HEK293 (cell line): ENCODE measurements around the gene RAB24.
"Not testable (repeated sequence)": the region's sequence is repeated elsewhere in the genome, so short reads cannot be mapped to it uniquely, and the experiment has no call there.

Source experiments
- CTCF ChIA-PET: fragments of 350-600 bp; formaldehyde crosslinking; extraction: SDS; loops from one replicate; lab custom pipeline; 2021; ENCODE audit warnings: antibody characterized with exemption; lab: Yijun Ruan, JAX
- POLR2A ChIA-PET: fragments of 300-600 bp; formaldehyde crosslinking; extraction: SDS; loops from one replicate; lab custom pipeline; 2020; ENCODE audit warnings: antibody characterized with exemption, inconsistent platforms; lab: Yijun Ruan, JAX
- H3K27ac ChIP-seq: fragments of 200-500 bp; sonication (Bioruptor generic); 2 replicates; pipeline ENCODE4 v1.5.1; 2014; ENCODE audit warnings: low read depth, low read length, control low read depth, inconsistent platforms; ENCODE audit errors: extremely low read depth
- H3K36me3 ChIP-seq, 2 experiments: fragments of 200-500 bp in 1 of 2; sonication (Bioruptor generic) in 1 of 2; 1 replicate in 1 of 2; 2 replicates in 1 of 2; pipeline ENCODE4 v1.5.1; 2014 to 2017; ENCODE audit warnings: inconsistent platforms in 2 of 2, low read length in 2 of 2; ENCODE audit not compliant: control insufficient read depth in 2 of 2, insufficient read depth in 1 of 2
- H3K4me1 ChIP-seq: fragments of 200-500 bp; sonication (Bioruptor generic); 2 replicates; pipeline ENCODE4 v1.5.1; 2014; ENCODE audit warnings: mild to moderate bottlenecking, low read length, inconsistent platforms; ENCODE audit not compliant: control insufficient read depth, insufficient read depth
- H3K4me3 ChIP-seq: 2 replicates; pipeline ENCODE4 v1.5.1; 2011; ENCODE audit warnings: low read depth, mild to moderate bottlenecking, control low read depth, low read length, moderate library complexity
- H3K9me3 ChIP-seq: fragments of 200-500 bp; sonication (Bioruptor generic); 2 replicates; pipeline ENCODE4 v1.5.1; 2014; ENCODE audit warnings: low read depth, low read length, inconsistent platforms; ENCODE audit not compliant: control insufficient read depth, insufficient read depth
- HOXD13 ChIP-seq: sonication (generic); formaldehyde crosslinking; IDR thresholded peaks from 2 replicates; pipeline ENCODE4 v1.8.0; 2022; ENCODE audit warnings: missing genetic modification reagents, borderline replicate concordance
- KLF1 ChIP-seq: fragments of 450-650 bp; formaldehyde crosslinking; IDR thresholded peaks from 2 replicates; pipeline ENCODE4 v1.5.1; 2016; ENCODE audit warnings: missing biosample characterization, missing genetic modification characterization
- OSR2 ChIP-seq: fragments of 450-650 bp; formaldehyde crosslinking; IDR thresholded peaks from 2 replicates; pipeline ENCODE4 v1.5.1; 2016; ENCODE audit warnings: missing biosample characterization, missing genetic modification characterization
- SETDB1 ChIP-seq: IDR thresholded peaks from one replicate; pipeline ENCODE4 v1.6.1; 2017; ENCODE audit warnings: mild to moderate bottlenecking, low read length, moderate library complexity, mixed read lengths; ENCODE audit not compliant: insufficient read length
- ZBTB48 ChIP-seq: fragments of 450-650 bp; formaldehyde crosslinking; IDR thresholded peaks from 2 replicates; pipeline ENCODE4 v1.5.1; 2016; ENCODE audit warnings: missing biosample characterization, missing genetic modification characterization
- ZNF248 ChIP-seq: fragments of 450-650 bp; formaldehyde crosslinking; IDR thresholded peaks from 2 replicates; pipeline ENCODE4 v1.5.1; 2017; ENCODE audit warnings: missing biosample characterization, missing genetic modification characterization
- ZNF292 ChIP-seq: fragments of 450-650 bp; formaldehyde crosslinking; IDR thresholded peaks from 2 replicates; pipeline ENCODE4 v1.5.1; 2016; ENCODE audit warnings: low read depth, missing biosample characterization, missing genetic modification characterization, borderline replicate concordance
- ZNF350 ChIP-seq: fragments of 450-650 bp; formaldehyde crosslinking; IDR thresholded peaks from 2 replicates; pipeline ENCODE4 v1.5.0; 2017; ENCODE audit warnings: missing biosample characterization, mild to moderate bottlenecking, missing genetic modification characterization
- ZNF362 ChIP-seq: fragments of 450-650 bp; formaldehyde crosslinking; IDR thresholded peaks from 2 replicates; pipeline ENCODE4 v1.5.1; 2016; ENCODE audit warnings: missing biosample characterization, missing genetic modification characterization
- ZNF449 ChIP-seq: fragments of 450-650 bp; formaldehyde crosslinking; IDR thresholded peaks from 2 replicates; pipeline ENCODE4 v1.5.1; 2017; ENCODE audit warnings: missing biosample characterization, mild to moderate bottlenecking, missing genetic modification characterization, moderate library complexity
- ZSCAN16 ChIP-seq: fragments of 450-650 bp; formaldehyde crosslinking; IDR thresholded peaks from 2 replicates; pipeline ENCODE4 v1.5.1; 2016; ENCODE audit warnings: missing biosample characterization, missing genetic modification characterization
- TF ChIP-seq, protein P1 (sequence below): fragments of 450-650 bp; formaldehyde crosslinking; IDR thresholded peaks from 2 replicates; pipeline ENCODE4 v1.5.1; 2016; ENCODE audit warnings: missing biosample characterization, missing genetic modification characterization
- TF ChIP-seq, protein P2 (sequence below): fragments of 450-650 bp; formaldehyde crosslinking; IDR thresholded peaks from 2 replicates; pipeline ENCODE4 v1.5.1; 2016; ENCODE audit warnings: missing biosample characterization, missing genetic modification characterization

The RAB24 gene

DNA sequence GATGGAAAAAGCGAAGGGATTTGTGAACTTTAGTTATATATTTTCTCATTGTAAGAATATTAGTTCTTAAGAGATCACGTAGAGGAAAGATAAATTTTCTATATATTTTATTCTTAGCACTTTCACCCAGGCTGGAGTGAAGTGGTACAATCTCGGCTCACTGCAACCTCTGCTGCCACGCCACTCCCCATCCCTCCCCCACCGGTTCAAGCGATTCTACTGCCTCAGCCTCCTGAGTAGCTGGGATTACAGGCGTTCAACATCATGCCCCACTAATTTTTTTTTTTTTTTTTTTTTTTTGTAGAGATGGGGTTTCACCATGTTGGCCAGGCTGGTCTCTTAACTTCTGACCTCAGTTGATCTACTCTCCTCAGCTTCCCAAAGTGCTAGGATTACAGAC lies 42.6 kb downstream of the RAB24 start (continued):
- TF ChIP-seq ZNF350 (tag by site-specific recombination) (no peak), ZSCAN16 (tag by site-specific recombination) (no peak), HOXD13 (CRISPR knock-in tag) (no peak), ZNF292 (tag by site-specific recombination) (no peak)
- TF ChIP-seq, protein P1, sequence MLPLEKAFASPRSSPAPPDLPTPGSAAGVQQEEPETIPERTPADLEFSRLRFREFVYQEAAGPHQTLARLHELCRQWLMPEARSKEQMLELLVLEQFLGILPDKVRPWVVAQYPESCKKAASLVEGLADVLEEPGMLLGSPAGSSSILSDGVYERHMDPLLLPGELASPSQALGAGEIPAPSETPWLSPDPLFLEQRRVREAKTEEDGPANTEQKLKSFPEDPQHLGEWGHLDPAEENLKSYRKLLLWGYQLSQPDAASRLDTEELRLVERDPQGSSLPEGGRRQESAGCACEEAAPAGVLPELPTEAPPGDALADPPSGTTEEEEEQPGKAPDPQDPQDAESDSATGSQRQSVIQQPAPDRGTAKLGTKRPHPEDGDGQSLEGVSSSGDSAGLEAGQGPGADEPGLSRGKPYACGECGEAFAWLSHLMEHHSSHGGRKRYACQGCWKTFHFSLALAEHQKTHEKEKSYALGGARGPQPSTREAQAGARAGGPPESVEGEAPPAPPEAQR (tag by site-specific recombination) = no peak

- H3K9me3 ChIP-seq, H3K4me3 ChIP-seq, POLR2A ChIA-PET, CTCF ChIA-PET, H3K4me1 ChIP-seq, H3K27ac ChIP-seq: not testable (repeated sequence)
- peaks cover 63 to 93% of the 10 kb centered on the region in 2 experiments for H3K36me3 ChIP-seq
These were observed 44.8 kb downstream of the RAB24 start for GRCh38 chr5:177258711-177259110.

- ChIA-PET POLR2A (interaction anchor here (0.6 kb wide), 1 partner anchor 24 kb away, joined by 3 read pairs; no protein-coding TSS in a partner anchor), CTCF (no interaction called here)
- TF ChIP-seq ZNF362 (tag by site-specific recombination) (peak; percentile 61; the same call in 1 of the 2 replicates), SETDB1 (no peak), OSR2 (tag by site-specific recombination) (0 out of 2 replicates have a peak, but pooled peaks have one; percentile 10), KLF1 (tag by site-specific recombination) (peak; percentile 56), ZNF449 (tag by site-specific recombination) (peak; percentile 87), ZBTB48 (tag by site-specific recombination) (peak; percentile 82), ZNF248 (no peak)
- TF ChIP-seq, protein P2, sequence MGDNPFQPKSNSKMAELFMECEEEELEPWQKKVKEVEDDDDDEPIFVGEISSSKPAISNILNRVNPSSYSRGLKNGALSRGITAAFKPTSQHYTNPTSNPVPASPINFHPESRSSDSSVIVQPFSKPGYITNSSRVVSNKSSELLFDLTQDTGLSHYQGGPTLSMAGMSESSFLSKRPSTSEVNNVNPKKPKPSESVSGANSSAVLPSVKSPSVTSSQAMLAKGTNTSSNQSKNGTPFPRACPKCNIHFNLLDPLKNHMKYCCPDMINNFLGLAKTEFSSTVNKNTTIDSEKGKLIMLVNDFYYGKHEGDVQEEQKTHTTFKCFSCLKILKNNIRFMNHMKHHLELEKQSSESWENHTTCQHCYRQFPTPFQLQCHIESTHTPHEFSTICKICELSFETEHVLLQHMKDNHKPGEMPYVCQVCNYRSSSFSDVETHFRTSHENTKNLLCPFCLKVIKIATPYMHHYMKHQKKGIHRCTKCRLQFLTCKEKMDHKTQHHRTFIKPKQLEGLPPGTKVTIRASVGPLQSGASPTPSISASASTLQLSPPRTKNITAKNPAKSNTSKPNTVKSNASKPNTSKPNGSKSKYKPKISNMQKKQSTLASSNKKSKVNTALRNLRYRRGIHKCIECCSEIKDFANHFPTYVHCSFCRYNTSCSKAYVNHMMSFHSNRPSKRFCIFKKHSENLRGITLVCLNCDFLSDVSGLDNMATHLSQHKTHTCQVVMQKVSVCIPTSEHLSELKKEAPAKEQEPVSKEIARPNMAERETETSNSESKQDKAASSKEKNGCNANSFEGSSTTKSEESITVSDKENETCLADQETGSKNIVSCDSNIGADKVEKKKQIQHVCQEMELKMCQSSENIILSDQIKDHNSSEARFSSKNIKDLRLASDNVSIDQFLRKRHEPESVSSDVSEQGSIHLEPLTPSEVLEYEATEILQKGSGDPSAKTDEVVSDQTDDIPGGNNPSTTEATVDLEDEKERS (tag by site-specific recombination) = no peak
- Histone ChIP-seq H3K9me3 (no peaks in the 10 kb centered on the region), H3K4me1 (no peaks in the 10 kb centered on the region), H3K4me3 (no peak overlapping the region), H3K36me3 (peaks cover 69 to 93% of the 10 kb centered on the region in 2 experiments), H3K27ac (no peak overlapping the region)
These were observed 47.2 kb downstream of the RAB24 start for GRCh38 chr5:177256296-177256695.
